ENCODE data around the gene DOK4. TPM values are rescaled to one million over a fixed set of nuclear protein-coding genes. Genes with fewer than 3 reads are reported as not detected.

The DOK4 gene
- total RNA-seq, 1 experiment from 2014 or later = 14.4 TPM

GRCh38 chr16:57535680-57536305 is 49.5 kb upstream of the DOK4 start:
- Histone ChIP-seq H3K27ac (ENCODE audit: low read depth, low read length) (peak overlapping the region; percentile 92; the same call in 1 of the 2 replicates), H3K4me1 (ENCODE audit: control insufficient read depth in 1 of 2, insufficient read depth in 2 of 2, low read length in 2 of 2) (peaks cover 17 to 44% of the 10 kb centered on the region in 2 experiments), H3K4me3 (replicated peaks in 1 of 2; ENCODE audit: low read depth in 1 of 2, low read length in 2 of 2) (peak overlapping the region; percentile 62 to 76), H3K4me2 (ENCODE audit: low read length) (peak overlapping the region; percentile 99), H4K20me1 (ENCODE audit: insufficient read depth) (no peaks in the 10 kb centered on the region), H3K79me2 (ENCODE audit: insufficient read depth, low read length) (peaks cover 21% of the 10 kb centered on the region; the same call in 1 of the 2 replicates), H3K36me3 (ENCODE audit: control insufficient read depth in 1 of 2, insufficient read depth in 2 of 2, low read length in 2 of 2) (peaks cover 0 to 4% of the 10 kb centered on the region in 2 experiments; a peak in 1 of 4 replicates), H3K9me3 (ENCODE audit: control insufficient read depth in 1 of 2, insufficient read depth in 1 of 2, low read depth in 1 of 2, low read length in 2 of 2) (no peaks in the 10 kb centered on the region), H3K9ac (ENCODE audit: low read length) (peak overlapping the region; percentile 79), H3K9me2 (ENCODE audit: insufficient read depth) (no peaks in the 10 kb centered on the region), H2AFZ (ENCODE audit: low read depth, low read length, poor library complexity, severe bottlenecking) (no peak overlapping the region), H3K27me3 (ENCODE audit: insufficient read depth, low read length) (no peaks in the 10 kb centered on the region)
- intact Hi-C loops (cut with micrococcal nuclease) = loop anchor here (5.0 kb wide), 1 partner anchor 48 kb away; the partner anchor contains the start of gene DOK4
- RAD21 ChIA-PET (ENCODE audit: low non-redundant PET in 1 of 2, low total read pairs in 2 of 2, uncharacterized antibody in 2 of 2, unreplicated experiment in 2 of 2) = no interaction called here
- CTCF ChIA-PET = no interaction called here
- ATAC-seq (peak; percentile 96), DNase-seq (ENCODE audit: low read depth, low spot score) (peak; percentile 79)
- TF ChIP-seq SRF (IDR thresholded peaks at IDR 0.05; ENCODE audit: low read depth) = no peak
- TF ChIP-seq POLR2AphosphoS5 (IDR thresholded peaks at IDR 0.05; ENCODE audit: low read depth, low read length) = peak; percentile 79
- TF ChIP-seq SP1 (IDR thresholded peaks at IDR 0.05; ENCODE audit: low read depth) = peak; percentile 91
- POLR2A ChIA-PET = no interaction called here
- no TSS peak for BruUV-seq (replicated peaks)

- no peaks in the 10 kb centered on the region for H3K9me3 ChIP-seq (ENCODE audit: control insufficient read depth in 1 of 2, insufficient read depth in 1 of 2, low read depth in 1 of 2, low read length in 2 of 2)
- no peak overlapping the region for H2AFZ ChIP-seq (ENCODE audit: low read depth, low read length, poor library complexity, severe bottlenecking)
- H4K20me1 ChIP-seq (ENCODE audit: insufficient read depth) = no peaks in the 10 kb centered on the region
- POLR2A ChIA-PET = no interaction called here
- RAD21 ChIA-PET (ENCODE audit: low non-redundant PET in 1 of 2, low total read pairs in 2 of 2, uncharacterized antibody in 2 of 2, unreplicated experiment in 2 of 2) = no interaction called here
- TF ChIP-seq FOSL1 (IDR thresholded peaks at IDR 0.05; ENCODE audit: low read depth) (no peak), ZFX (IDR thresholded peaks at IDR 0.05) (no peak), RAD21 (IDR thresholded peaks at IDR 0.05; ENCODE audit: low read depth) (no peak), SIN3A (IDR thresholded peaks at IDR 0.05; ENCODE audit: low read depth) (no peak)
- CTCF ChIA-PET = no interaction called here
- DNase-seq (ENCODE audit: low read depth, low spot score) = no peak
- peak overlapping the region; percentile 99 for H3K4me2 ChIP-seq (ENCODE audit: low read length)
- peaks cover 20 to 51% of the 10 kb centered on the region in 2 experiments for H3K4me1 ChIP-seq (ENCODE audit: control insufficient read depth in 1 of 2, insufficient read depth in 2 of 2, low read length in 2 of 2)
- no peaks in the 10 kb centered on the region for H3K9me2 ChIP-seq (ENCODE audit: insufficient read depth)
- H3K4me3 ChIP-seq (replicated peaks in 1 of 2; ENCODE audit: low read depth in 1 of 2, low read length in 2 of 2) = peak overlapping the region; percentile 62 to 76
- no peak for ATAC-seq
- peak overlapping the region; percentile 53; the same call in 1 of the 2 replicates for H3K27ac ChIP-seq (ENCODE audit: low read depth, low read length)
- H3K27me3 ChIP-seq (ENCODE audit: insufficient read depth, low read length) = no peaks in the 10 kb centered on the region
- H3K79me2 ChIP-seq (ENCODE audit: insufficient read depth, low read length) = peaks cover 21% of the 10 kb centered on the region; the same call in 1 of the 2 replicates
- H3K36me3 ChIP-seq (ENCODE audit: control insufficient read depth in 1 of 2, insufficient read depth in 2 of 2, low read length in 2 of 2) = peaks cover 0 to 4% of the 10 kb centered on the region in 2 experiments; a peak in 1 of 4 replicates
- H3K9ac ChIP-seq (ENCODE audit: low read length) = peak overlapping the region; percentile 77
- intact Hi-C loops (cut with micrococcal nuclease) = loop anchor here (5.0 kb wide), 1 partner anchor 48 kb away; the partner anchor contains the start of gene DOK4
- TSS peak; percentile 64 for BruUV-seq (replicated peaks)
Observed at GRCh38 chr16:57534881-57535658, 48.8 kb upstream of the DOK4 start.
